Epidermal melanocyte (primary cell): Measurements from ENCODE around the gene RPS14.

Source experiments
- DNase-seq: peaks from one replicate; pipeline ENCODE4 v3.0.0; 2011; ENCODE audit warnings: low spot score; ENCODE audit not compliant: insufficient read length

Gene RPS14

DNA sequence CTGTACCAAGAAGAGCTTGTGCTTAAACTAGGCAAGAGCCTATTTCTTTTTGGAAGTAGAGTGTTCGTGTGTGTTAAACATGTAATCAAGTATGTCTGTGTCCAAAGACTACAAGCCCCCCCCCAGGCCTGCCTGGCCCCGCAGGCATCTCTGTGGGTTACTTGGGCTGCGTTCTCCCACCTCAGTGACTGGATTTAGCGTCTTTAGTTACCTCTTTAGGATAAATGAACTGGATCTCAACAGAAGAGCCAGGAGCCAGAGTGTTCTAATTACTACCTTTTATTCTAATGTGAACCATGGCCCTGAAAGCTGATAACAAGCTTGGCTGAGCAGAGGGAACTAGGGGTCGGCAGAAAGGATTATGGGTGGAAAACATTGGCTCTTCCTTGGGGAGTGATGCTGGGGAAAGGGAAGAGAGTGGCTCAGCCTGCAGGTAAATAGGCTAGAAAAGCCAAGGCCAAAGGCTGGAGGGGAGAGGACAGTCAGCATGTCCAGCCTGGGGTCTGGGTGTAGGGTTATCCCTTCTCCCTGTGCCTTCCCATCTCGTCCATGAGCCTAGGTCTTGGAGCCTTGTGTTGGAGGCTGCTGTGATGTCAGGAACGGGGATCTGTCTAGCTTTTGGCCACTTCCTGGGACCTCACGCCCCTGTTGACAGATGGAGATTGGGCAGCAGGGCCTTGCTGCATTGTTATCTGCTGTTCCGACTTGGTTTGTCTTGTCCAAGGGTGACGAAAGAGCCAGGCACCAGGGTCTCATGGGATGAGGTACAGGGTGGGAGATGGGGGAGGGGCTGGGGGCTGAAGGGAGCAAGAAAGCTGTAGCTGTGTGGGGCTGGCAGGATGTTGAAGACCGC, 47.9 kb downstream of the RPS14 start:
- DNase-seq = no peak

DNA sequence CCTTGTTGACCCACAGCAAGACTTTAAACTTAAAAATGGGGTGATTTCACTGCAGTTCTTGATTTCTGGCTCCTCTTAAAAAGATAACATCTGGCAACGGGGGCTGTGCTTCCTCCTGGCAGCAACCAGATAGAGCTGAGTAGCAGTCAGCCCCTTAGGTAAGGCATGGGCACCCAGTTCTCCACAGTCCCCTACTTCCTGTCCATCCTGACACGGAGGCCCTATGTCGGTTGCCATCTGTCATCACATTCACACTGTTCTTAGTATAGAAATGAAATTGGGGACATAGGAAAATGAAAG, 48.5 kb downstream of the RPS14 start:
- DNase-seq = no peak

- no peak for DNase-seq
These were observed 49.0 kb downstream of the RPS14 start for GRCh38 chr5:150400316-150401075.

GRCh38 chr5:150399524-150400211, 49.9 kb downstream of the RPS14 start:
- DNase-seq = no peak

GRCh38 chr5:150398722-150399523, 50.6 kb downstream of the RPS14 start:
- DNase-seq = no peak

GRCh38 chr5:150397782-150398721, 51.5 kb downstream of the RPS14 start:
- no peak for DNase-seq

GRCh38 chr5:150397146-150397781, 52.3 kb downstream of the RPS14 start:
- no peak for DNase-seq

DNA sequence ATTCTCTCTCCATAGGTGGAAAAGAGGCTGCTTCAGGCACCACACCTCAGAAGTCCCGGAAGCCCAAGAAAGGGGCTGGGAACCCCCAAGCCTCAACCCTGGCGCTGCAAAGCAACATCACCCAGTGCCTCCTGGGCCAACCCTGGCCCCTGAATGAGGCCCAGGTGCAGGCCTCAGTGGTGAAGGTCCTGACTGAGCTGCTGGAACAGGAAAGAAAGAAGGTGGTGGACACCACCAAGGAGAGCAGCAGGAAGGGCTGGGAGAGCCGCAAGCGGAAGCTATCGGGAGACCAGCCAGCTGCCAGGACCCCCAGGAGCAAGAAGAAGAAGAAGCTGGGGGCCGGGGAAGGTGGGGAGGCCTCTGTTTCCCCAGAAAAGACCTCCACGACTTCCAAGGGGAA, 53.3 kb downstream of the RPS14 start:
- DNase-seq = no peak

GRCh38 chr5:150395688-150395975, 53.9 kb downstream of the RPS14 start:
- DNase-seq = no peak

- no peak for DNase-seq
These were observed 54.4 kb downstream of the RPS14 start for GRCh38 chr5:150394912-150395687.

GRCh38 chr5:150394131-150394530, 55.4 kb downstream of the RPS14 start:
- no peak for DNase-seq

DNA sequence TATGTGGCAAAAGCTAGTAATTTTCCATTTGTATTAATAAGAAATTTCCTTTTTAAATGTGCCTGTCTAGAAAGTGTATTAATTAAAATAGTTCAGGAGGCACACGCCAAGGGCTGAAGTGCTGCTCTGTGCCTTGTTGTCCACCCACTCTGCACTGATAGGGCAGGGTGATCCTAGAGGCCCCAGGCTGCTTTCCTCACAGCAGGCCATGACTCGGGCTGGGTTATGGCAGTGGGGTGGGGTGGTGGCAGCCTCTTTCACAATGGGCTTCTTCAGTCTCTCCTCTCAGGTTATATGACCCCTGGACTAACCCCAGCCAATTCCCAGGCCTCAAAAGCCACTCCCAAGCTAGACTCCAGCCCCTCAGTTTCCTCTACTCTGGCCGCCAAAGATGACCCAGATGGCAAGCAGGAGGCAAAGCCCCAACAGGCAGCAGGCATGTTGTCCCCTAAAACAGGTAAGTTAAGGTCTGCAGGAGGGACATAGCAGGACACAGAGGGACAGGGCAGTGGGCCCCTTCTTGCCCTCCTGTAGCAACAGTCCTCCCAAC, 56.4 kb downstream of the RPS14 start:
- DNase-seq = no peak

GRCh38 chr5:150392680-150393079, 56.9 kb downstream of the RPS14 start:
- no peak for DNase-seq
